Neural progenitor cell (in vitro differentiated cells): ENCODE data around the gene EIF4A3.

Experiments used
- EZH2phosphoT487 ChIP-seq: fragments of 200-600 bp; sonication (generic); IDR thresholded peaks from 2 replicates; pipeline ENCODE4 v1.6.1; 2017; ENCODE audit warnings: antibody characterized with exemption
- TF ChIP-seq, protein P1 (sequence below): fragments of 200-600 bp; sonication (generic); IDR thresholded peaks from 2 replicates; pipeline ENCODE4 v1.5.1; 2017; ENCODE audit warnings: antibody characterized with exemption, mild to moderate bottlenecking

- TF ChIP-seq, protein P1, sequence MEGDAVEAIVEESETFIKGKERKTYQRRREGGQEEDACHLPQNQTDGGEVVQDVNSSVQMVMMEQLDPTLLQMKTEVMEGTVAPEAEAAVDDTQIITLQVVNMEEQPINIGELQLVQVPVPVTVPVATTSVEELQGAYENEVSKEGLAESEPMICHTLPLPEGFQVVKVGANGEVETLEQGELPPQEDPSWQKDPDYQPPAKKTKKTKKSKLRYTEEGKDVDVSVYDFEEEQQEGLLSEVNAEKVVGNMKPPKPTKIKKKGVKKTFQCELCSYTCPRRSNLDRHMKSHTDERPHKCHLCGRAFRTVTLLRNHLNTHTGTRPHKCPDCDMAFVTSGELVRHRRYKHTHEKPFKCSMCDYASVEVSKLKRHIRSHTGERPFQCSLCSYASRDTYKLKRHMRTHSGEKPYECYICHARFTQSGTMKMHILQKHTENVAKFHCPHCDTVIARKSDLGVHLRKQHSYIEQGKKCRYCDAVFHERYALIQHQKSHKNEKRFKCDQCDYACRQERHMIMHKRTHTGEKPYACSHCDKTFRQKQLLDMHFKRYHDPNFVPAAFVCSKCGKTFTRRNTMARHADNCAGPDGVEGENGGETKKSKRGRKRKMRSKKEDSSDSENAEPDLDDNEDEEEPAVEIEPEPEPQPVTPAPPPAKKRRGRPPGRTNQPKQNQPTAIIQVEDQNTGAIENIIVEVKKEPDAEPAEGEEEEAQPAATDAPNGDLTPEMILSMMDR, result no peak
- no peak for TF ChIP-seq EZH2phosphoT487
Measured at GRCh38 chr17:80183581-80184422, 36.9 kb upstream of the EIF4A3 start.
